OCI-M2 (cell line): ENCODE results near the gene FBXO46.
"Not testable (repeated sequence)": the region's sequence is repeated elsewhere in the genome, so short reads cannot be mapped to it uniquely, and the experiment has no call there.

ENCODE experiments used
- DNase-seq: peaks from one replicate; lab custom pipeline; 2025; ENCODE audit not compliant: unreplicated experiment; lab: John Stamatoyannopoulos, UW

Gene FBXO46

DNA sequence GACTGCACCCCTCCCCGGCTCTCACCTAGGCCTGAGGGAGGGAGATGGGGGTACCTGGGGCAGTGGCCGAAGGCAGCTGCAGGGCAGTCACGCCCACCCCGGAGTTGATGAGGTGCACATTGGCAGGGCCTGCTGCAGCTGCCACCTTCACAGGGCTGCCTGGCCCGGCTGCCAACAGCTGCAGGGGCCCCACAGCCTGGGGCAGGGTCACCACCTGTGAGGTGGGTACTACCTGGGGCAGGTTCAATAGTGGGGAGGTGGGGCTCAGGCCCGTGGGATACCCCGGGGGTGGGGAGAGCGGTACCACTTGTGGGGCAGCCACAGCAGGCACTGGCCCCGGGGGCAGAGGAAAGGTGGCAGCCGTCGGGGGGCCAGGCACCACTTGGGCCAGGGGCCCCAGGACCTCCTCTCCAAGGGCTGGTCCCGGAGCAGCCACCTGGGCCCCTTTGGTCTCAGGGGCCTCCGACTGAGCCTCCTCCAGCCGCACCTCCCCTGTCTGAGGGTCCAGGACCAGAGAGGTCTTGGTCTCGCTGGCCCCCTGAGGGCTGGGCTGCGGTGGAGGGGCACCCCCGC, 35.7 kb upstream of the FBXO46 start:
- no peak for DNase-seq

GRCh38 chr19:45765702-45766295, 35.1 kb upstream of the FBXO46 start:
- DNase-seq: no peak

DNA sequence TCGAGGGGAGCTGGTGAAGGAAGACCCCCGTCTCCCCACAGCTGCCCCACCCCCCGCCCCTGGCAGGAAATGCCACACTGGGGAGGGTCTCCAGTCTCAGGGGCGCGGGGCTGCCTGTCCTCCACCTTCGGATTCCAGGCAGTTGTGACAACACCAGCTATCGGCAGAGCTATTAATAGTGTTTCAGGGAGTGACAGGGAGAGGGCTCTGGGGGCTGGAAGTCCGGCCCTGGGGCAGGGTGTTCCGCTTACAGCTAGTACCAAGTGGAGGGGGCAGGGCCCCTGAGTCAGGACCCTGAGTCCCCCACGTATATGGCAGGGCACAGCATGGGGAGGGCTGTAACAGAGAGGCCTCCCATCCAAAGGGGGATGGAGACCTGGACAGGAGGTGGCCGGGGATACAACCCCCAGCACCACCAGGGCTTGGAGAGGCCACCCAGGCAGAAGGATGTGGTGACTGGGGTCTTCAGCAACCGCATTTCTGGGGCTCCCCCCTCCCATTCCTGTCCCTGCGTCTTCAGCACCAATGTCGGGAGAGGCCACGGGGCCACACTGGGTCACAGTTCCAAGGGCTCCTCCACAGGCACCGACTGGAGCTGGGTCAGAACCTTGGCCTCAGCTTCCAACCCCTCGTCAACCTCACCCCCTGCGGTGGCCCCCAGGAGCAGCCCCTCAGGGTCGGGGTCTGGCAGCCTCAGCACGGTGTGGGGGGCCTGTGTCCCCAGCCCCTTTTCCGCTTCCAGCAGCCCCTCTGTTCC, 34.4 kb upstream of the FBXO46 start:
- no peak for DNase-seq

DNA sequence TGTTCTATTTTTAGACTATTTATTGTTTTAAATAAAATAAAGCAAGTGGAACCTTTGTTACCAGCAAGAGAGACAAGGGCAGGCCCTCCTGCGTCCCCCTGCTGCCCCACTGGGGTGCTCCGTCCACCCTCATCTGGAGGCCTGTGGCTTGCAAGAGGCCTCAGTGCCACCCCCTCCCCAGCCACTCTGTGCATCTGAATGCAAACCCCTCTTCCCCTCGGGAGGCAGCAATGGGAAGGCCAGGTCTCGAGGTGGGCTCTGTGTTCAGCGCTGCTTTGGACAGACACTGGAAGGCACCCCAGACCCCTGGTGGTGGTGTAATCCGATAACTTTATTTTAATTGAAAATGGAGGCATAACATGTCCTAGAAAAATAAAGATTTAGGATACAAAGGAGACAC, 33.8 kb upstream of the FBXO46 start:
- no peak for DNase-seq

DNA sequence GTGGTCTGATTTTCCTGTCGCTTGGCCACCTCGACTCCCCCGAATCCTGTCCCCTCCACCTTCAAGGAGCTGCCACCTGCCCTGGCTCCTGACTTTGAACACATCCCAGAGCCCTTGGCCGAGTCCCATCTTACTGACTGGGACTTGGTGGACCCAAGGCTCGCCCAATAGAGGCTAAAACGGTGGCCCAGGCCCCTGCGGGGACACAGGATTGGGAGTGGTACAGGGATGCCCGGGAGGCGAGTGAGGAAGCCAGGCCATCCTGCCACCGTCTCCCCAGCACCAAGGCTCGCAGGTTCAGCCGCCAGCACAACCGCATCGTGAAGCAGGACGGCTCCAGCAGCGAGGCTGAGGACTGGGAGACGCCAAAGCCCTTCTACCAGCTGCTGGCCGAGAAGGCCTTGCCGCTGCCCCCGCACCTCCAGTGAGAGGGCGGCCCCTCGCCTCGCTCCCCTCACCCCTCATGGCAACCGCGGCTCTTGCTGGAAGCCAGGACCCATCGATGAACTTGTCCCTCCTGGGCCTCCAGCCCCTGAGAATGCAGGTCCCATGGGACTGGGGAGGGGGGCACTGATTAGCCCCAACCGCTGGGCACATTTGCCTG, 33.1 kb upstream of the FBXO46 start:
- DNase-seq: no peak

- no peak for DNase-seq
Measured at GRCh38 chr19:45762870-45763631, 32.4 kb upstream of the FBXO46 start.

GRCh38 chr19:45761714-45762113, 31.0 kb upstream of the FBXO46 start:
- DNase-seq: no peak

- DNase-seq: no peak
Measured at GRCh38 chr19:45758921-45759320, 28.2 kb upstream of the FBXO46 start.

DNA sequence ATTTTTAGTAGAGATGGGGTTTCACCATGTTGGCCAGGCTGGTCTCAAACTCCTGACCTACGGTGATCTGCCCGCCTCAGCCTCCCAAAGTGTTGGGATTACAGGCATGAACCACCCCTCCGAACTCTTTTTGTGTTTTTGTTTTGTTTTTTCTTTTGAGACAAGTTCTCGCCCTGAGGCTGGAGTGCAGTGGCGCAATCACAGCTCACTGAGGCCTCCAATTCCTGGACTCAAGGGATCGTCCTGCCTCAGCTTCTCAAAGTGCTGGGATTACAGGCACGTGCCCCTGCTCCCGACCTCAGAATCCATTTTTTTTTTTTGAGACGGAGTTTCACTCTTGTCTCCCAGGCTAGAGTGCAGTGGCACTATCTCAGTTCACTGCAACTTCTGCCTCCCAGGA, 27.0 kb upstream of the FBXO46 start:
- DNase-seq: no peak

GRCh38 chr19:45754323-45754722, 23.6 kb upstream of the FBXO46 start:
- no peak for DNase-seq

- DNase-seq: no peak
Measured at GRCh38 chr19:45753548-45753947, 22.9 kb upstream of the FBXO46 start.

- DNase-seq: no peak
Measured at GRCh38 chr19:45752639-45753038, 21.9 kb upstream of the FBXO46 start.

DNA sequence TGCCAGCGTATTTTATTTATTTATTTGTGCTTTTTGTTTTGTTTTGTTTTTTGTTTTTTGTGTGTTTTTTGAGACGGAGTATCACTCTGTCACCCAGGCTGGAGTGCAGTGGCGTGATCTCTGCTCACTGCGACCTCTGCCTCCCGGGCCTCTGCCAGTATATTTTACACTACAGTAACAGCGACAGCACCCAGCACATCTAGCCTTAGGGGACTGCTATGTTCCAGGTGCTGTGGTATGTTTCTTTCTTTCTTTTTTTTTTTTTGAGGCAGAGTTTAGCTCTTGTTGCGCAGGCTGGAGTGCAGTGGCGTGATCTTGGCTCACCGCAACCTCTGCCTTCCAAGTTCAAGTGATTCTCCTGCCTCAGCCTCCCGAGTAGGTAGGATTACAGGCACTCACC, 20.8 kb upstream of the FBXO46 start:
- DNase-seq: not testable (repeated sequence)

GRCh38 chr19:45747513-45747912, 16.8 kb upstream of the FBXO46 start:
- no peak for DNase-seq

GRCh38 chr19:45746866-45747265, 16.2 kb upstream of the FBXO46 start:
- no peak for DNase-seq

GRCh38 chr19:45745606-45746005, 14.9 kb upstream of the FBXO46 start:
- DNase-seq: no peak

DNA sequence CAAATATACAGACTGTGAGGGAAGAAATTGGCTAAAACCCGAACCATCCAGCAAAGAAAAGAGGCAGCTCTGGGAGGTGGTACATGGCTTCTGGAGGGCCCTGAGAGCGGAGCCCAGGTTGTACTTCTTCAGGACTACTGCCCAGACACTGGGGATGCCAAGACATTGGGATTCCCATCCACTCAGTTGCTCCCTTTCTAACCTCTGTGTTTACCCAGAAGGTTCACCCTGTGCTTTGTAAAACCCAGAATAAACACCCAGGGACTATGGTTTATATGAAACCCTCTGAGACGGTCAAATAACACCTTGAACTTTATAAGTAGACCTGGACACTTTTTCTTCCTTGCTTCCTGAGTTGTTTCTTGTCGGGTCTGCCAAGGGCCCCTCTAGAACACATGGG, 12.3 kb upstream of the FBXO46 start:
- no peak for DNase-seq

GRCh38 chr19:45739498-45740439, 9.1 kb upstream of the FBXO46 start:
- no peak for DNase-seq

DNA sequence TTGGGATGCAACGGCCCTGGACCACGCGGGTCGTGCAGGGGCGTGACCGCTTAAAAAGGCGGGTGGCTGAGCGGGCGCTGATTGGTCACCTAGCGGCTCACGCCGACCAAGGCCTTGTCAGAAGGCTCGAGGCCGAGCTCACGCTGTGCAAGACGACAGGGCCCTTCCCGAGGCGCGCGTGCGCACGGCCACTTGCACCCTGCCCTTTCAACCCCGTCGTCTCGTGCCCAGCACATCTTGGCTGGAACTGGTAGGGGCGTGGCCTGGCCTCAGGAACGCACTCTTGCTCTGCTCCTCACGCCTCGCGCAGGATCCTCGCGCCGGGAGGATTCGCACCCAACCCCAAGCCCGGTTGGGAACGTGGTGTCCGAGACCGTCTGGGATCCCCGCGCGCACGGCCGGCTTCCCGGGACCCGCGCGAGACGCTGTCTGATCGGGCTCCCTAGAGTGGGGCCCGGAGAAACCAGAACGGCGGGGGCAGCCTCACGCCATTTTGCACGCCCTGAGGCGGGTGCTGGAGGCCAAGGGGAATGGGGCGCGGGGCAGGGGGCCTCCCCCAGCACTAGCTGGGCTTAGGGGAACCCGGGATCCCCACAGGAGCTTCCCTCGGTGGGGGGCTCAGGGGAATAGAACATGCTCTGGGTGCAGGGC, 2.6 kb upstream of the FBXO46 start, which contains the start of gene MEIOSIN:
MEIOSIN (plus strand) TSS at position 280 of the 651 bp plus-strand sequence. CDS start 1,938 bp downstream, outside the sequence.
- DNase-seq: no peak
